SK-N-SH (cell line): ENCODE data around the gene ZNF197. TPM values are rescaled to one million over a fixed set of nuclear protein-coding genes. Genes with fewer than 3 reads are reported as not detected.

Experiments used
- CTCF ChIA-PET: fragments of 300-600, 350-600 bp; formaldehyde crosslinking; extraction: SDS; loops from one replicate; lab custom pipeline; 2021; lab: Yijun Ruan, JAX
- POLR2A ChIA-PET: fragments of 350-600 bp; sonication (Branson Sonifier 250); formaldehyde crosslinking; extraction: SDS; loops from one replicate; lab custom pipeline; 2020; ENCODE audit warnings: antibody characterized with exemption, inconsistent platforms; lab: Yijun Ruan, JAX
- DNase-seq: peaks from one replicate; pipeline ENCODE4 v3.0.0; 2012
- H2AFZ ChIP-seq: fragments of 200-600 bp; sonication (generic); 2 replicates; pipeline ENCODE4 v1.8.1; 2016; ENCODE audit warnings: antibody characterized with exemption, mild to moderate bottlenecking, low read depth
- H3F3A ChIP-seq: fragments of 200-600 bp; sonication (generic); replicated peaks from 2 replicates; pipeline ENCODE3; 2016; ENCODE audit warnings: antibody characterized with exemption, mild to moderate bottlenecking; ENCODE audit not compliant: insufficient read depth
- H3K27ac ChIP-seq, 2 experiments: fragments of 200-500 bp in 1 of 2; fragments of 200-600 bp in 1 of 2; sonication (Bioruptor generic) in 1 of 2; sonication (generic), shearing (Covaris generic) in 1 of 2; 2 replicates each; pipeline versions ENCODE4 v1.5.1 to v1.6.1; 2014 to 2016; ENCODE audit warnings: low read depth in 2 of 2, inconsistent platforms in 1 of 2, low read length in 1 of 2, mild to moderate bottlenecking in 1 of 2, mixed read lengths in 1 of 2
- H3K27me3 ChIP-seq: fragments of 200-600 bp; sonication (generic), shearing (Covaris generic); 2 replicates; pipeline ENCODE4 v1.6.1; 2016; ENCODE audit warnings: mixed run types; ENCODE audit not compliant: insufficient read depth
- H3K36me3 ChIP-seq, 2 experiments: fragments of 200-500 bp in 1 of 2; fragments of 200-600 bp in 1 of 2; sonication (Bioruptor generic) in 1 of 2; sonication (generic) in 1 of 2; replicated peaks in 1 of 2; 2 replicates each; pipeline versions ENCODE3 to v1.5.1; 2014 to 2016; ENCODE audit warnings: low read length in 1 of 2, mild to moderate bottlenecking in 1 of 2; ENCODE audit not compliant: insufficient read depth in 2 of 2, control insufficient read depth in 1 of 2
- H3K4me1 ChIP-seq, 2 experiments: fragments of 200-500 bp in 1 of 2; fragments of 200-600 bp in 1 of 2; sonication (Bioruptor generic) in 1 of 2; sonication (generic), shearing (Covaris generic) in 1 of 2; 2 replicates each; pipeline versions ENCODE4 v1.5.1 to v1.6.1; 2014 to 2016; ENCODE audit warnings: low read depth in 1 of 2, low read length in 1 of 2, mixed run types in 1 of 2; ENCODE audit not compliant: insufficient read depth in 2 of 2, control insufficient read depth in 1 of 2
- H3K4me2 ChIP-seq: fragments of 200-600 bp; sonication (generic), shearing (Covaris generic); 2 replicates; pipeline ENCODE4 v1.6.1; 2017; ENCODE audit warnings: mixed run types
- H3K4me3 ChIP-seq, 2 experiments: fragments of 200-500 bp in 1 of 2; fragments of 200-600 bp in 1 of 2; sonication (Bioruptor generic) in 1 of 2; sonication (generic), shearing (Covaris generic) in 1 of 2; 2 replicates each; pipeline versions ENCODE4 v1.5.1 to v1.8.1; 2014 to 2016; ENCODE audit warnings: low read depth in 2 of 2, inconsistent platforms in 1 of 2, low read length in 1 of 2, mild to moderate bottlenecking in 1 of 2, mixed read lengths in 1 of 2, moderate library complexity in 1 of 2
- H3K79me2 ChIP-seq: fragments of 200-600 bp; sonication (generic); 2 replicates; pipeline ENCODE4 v1.8.1; 2017; ENCODE audit warnings: mild to moderate bottlenecking; ENCODE audit not compliant: insufficient read depth
- H3K9ac ChIP-seq: fragments of 200-600 bp; sonication (generic); 2 replicates; pipeline ENCODE4 v1.6.1; 2017; ENCODE audit warnings: mixed run types
- H3K9me2 ChIP-seq: fragments of 200-600 bp; sonication (generic); 2 replicates; pipeline ENCODE4 v1.6.1; 2017; ENCODE audit warnings: mixed run types
- H3K9me3 ChIP-seq: fragments of 200-600 bp; sonication (generic); 2 replicates; pipeline ENCODE4 v1.6.1; 2017; ENCODE audit warnings: mixed run types, mild to moderate bottlenecking, moderate library complexity
- H4K20me1 ChIP-seq: fragments of 200-600 bp; sonication (generic); 2 replicates; pipeline ENCODE4 v1.6.1; 2017; ENCODE audit warnings: mild to moderate bottlenecking, mixed run types; ENCODE audit not compliant: insufficient read depth
- ELF1 ChIP-seq: IDR thresholded peaks from 2 replicates; pipeline ENCODE4 v1.4.0; 2012
- FOXM1 ChIP-seq: IDR thresholded peaks from 2 replicates; pipeline ENCODE4 v1.4.0; 2012; ENCODE audit warnings: low read depth, mild to moderate bottlenecking
- NFIC ChIP-seq: IDR thresholded peaks from 2 replicates; pipeline ENCODE4 v1.4.0; 2012; ENCODE audit warnings: borderline replicate concordance
- REST ChIP-seq: IDR thresholded peaks from 2 replicates; pipeline ENCODE4 v1.6.1; 2012; ENCODE audit warnings: mild to moderate bottlenecking, low read depth, low read length, moderate library complexity
- TEAD4 ChIP-seq: IDR thresholded peaks from 2 replicates; pipeline ENCODE4 v1.4.0; 2012; ENCODE audit warnings: mild to moderate bottlenecking, borderline replicate concordance; ENCODE audit not compliant: insufficient read depth
- WGBS: methylation state at CpG from one replicate; pipeline ENCODE4 v1.1.6; 2017; ENCODE audit warnings: low lambda C conversion rate; 5-methylcytosine and 5-hydroxymethylcytosine counted together
- polyA plus RNA-seq, 3 experiments: library from polyadenylated mRNA; depleted of rRNA; stranded (reverse); fragments of >200 nt; gene quantifications; 2 replicates each; pipeline ENCODE4 v1.2.3, GENCODE V29; 2012
- TF ChIP-seq, protein P1 (sequence below): IDR thresholded peaks from 2 replicates; pipeline ENCODE4; 2012

ZNF197 gene
- polyA plus RNA-seq, 1 of the 3 experiments (the other 2 are of a cell fraction) = 4.3 TPM

DNA sequence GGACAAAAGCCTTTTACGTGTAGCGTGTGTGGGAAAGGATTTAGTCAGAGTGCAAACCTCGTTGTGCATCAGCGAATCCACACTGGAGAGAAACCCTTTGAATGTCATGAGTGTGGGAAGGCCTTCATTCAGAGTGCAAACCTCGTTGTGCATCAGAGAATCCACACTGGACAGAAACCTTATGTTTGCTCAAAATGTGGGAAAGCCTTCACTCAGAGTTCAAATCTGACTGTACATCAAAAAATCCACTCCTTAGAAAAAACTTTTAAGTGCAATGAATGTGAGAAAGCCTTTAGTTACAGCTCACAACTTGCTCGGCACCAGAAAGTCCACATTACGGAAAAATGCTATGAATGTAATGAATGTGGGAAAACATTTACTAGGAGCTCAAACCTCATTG is 34.2 kb downstream of the ZNF197 start:
- H3K27ac ChIP-seq = no peak overlapping the region
- H3K9me3 ChIP-seq = peaks cover 15% of the 10 kb centered on the region; the same call in 1 of the 2 replicates
- H3K27me3 ChIP-seq = no peaks in the 10 kb centered on the region
- H3K9ac ChIP-seq = no peak overlapping the region
- H3F3A ChIP-seq = no peaks in the 10 kb centered on the region
- peaks cover 69 to 82% of the 10 kb centered on the region in 2 experiments for H3K36me3 ChIP-seq
- no peak for DNase-seq
- 97% methylated on average over 7 of the region's 7 CpGs for WGBS
- H2AFZ ChIP-seq = no peak overlapping the region
- ChIA-PET POLR2A (no interaction called here), CTCF (no interaction called here)
- no peaks in the 10 kb centered on the region for H3K9me2 ChIP-seq
- TF ChIP-seq REST (no peak), FOXM1 (no peak)
- H3K4me3 ChIP-seq = no peak overlapping the region; a peak in 1 of 4 replicates
- H3K4me2 ChIP-seq = no peak overlapping the region
- no peaks in the 10 kb centered on the region for H3K4me1 ChIP-seq
- no peaks in the 10 kb centered on the region for H4K20me1 ChIP-seq
- H3K79me2 ChIP-seq = peaks cover 15% of the 10 kb centered on the region; the same call in 1 of the 2 replicates

DNA sequence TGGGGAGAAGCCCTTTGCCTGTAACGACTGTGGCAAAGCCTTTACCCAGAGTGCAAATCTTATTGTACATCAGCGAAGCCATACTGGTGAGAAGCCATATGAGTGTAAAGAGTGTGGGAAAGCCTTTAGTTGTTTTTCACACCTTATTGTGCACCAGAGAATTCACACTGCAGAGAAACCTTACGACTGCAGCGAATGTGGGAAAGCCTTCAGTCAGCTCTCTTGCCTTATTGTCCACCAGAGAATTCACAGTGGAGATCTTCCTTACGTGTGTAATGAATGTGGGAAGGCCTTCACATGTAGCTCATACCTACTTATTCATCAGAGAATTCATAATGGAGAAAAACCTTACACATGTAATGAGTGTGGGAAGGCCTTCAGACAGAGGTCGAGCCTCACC is 34.6 kb downstream of the ZNF197 start:
- WGBS = 96% methylated on average over 6 of the region's 6 CpGs
- ChIA-PET CTCF (no interaction called here), POLR2A (no interaction called here)

More for the DNA sequence above, 34.6 kb downstream of the ZNF197 start:
- no peak overlapping the region; a peak in 1 of 4 replicates for H3K4me3 ChIP-seq
- no peak for DNase-seq
- TF ChIP-seq, protein P1, sequence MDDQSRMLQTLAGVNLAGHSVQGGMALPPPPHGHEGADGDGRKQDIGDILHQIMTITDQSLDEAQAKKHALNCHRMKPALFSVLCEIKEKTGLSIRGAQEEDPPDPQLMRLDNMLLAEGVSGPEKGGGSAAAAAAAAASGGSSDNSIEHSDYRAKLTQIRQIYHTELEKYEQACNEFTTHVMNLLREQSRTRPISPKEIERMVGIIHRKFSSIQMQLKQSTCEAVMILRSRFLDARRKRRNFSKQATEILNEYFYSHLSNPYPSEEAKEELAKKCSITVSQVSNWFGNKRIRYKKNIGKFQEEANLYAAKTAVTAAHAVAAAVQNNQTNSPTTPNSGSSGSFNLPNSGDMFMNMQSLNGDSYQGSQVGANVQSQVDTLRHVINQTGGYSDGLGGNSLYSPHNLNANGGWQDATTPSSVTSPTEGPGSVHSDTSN = no peak
- TF ChIP-seq TEAD4 = no peak
- TF ChIP-seq REST = no peak
- no peak for TF ChIP-seq NFIC
- no peak for TF ChIP-seq FOXM1
- TF ChIP-seq ELF1 = no peak
- TF ChIP-seq, all 33 proteins: peak for 0
- peaks cover 67 to 78% of the 10 kb centered on the region in 2 experiments for H3K36me3 ChIP-seq
- H3K4me1 ChIP-seq = no peaks in the 10 kb centered on the region
- no peak overlapping the region for H3K4me2 ChIP-seq
- 0 out of 2 replicates have a peak, but pooled peaks cover 11% of the 10 kb centered on the region for H3K79me2 ChIP-seq
- no peak overlapping the region for H3K9ac ChIP-seq
- peaks cover 15% of the 10 kb centered on the region; the same call in 1 of the 2 replicates for H3K9me3 ChIP-seq
- H2AFZ ChIP-seq = no peak overlapping the region
- no peaks in the 10 kb centered on the region for H4K20me1 ChIP-seq
- no peaks in the 10 kb centered on the region for H3F3A ChIP-seq
- H3K9me2 ChIP-seq = no peaks in the 10 kb centered on the region
- no peaks in the 10 kb centered on the region for H3K27me3 ChIP-seq
- no peak overlapping the region for H3K27ac ChIP-seq
